Loucy (cell line): ENCODE results near the gene SMC4.

Source experiments
- H2AFZ ChIP-seq: fragments of 200-600 bp; sonication (generic); 2 replicates; pipeline ENCODE4 v1.6.0; 2016; ENCODE audit warnings: antibody characterized with exemption, mild to moderate bottlenecking, low read length, moderate library complexity
- H3F3A ChIP-seq: fragments of 200-600 bp; 2 replicates; pipeline ENCODE4 v1.6.0; 2016; ENCODE audit warnings: antibody characterized with exemption, low read depth, mild to moderate bottlenecking
- H3K27me3 ChIP-seq: fragments of 200-600 bp; sonication (generic); 2 replicates; pipeline ENCODE4 v1.6.1; 2014; ENCODE audit warnings: low read length, mild to moderate bottlenecking; ENCODE audit not compliant: insufficient read depth, poor library complexity, severe bottlenecking
- H3K36me3 ChIP-seq: fragments of 200-600 bp; sonication (generic); 2 replicates; pipeline ENCODE4 v1.6.1; 2016; ENCODE audit warnings: low read length; ENCODE audit not compliant: insufficient read depth
- H3K4me1 ChIP-seq: fragments of 200-600 bp; sonication (generic); 2 replicates; pipeline ENCODE4 v1.5.1; 2014; ENCODE audit warnings: low read length, mild to moderate bottlenecking; ENCODE audit not compliant: insufficient read depth, poor library complexity, severe bottlenecking
- H3K4me2 ChIP-seq: fragments of 200-600 bp; sonication (generic); 2 replicates; pipeline ENCODE4 v1.6.0; 2014; ENCODE audit warnings: antibody characterized with exemption, low read length, low read depth, mild to moderate bottlenecking; ENCODE audit not compliant: poor library complexity, severe bottlenecking
- H3K4me3 ChIP-seq: fragments of 200-600 bp; sonication (generic); 2 replicates; pipeline ENCODE4 v1.5.1; 2014; ENCODE audit warnings: low read length, mild to moderate bottlenecking, mixed read lengths; ENCODE audit not compliant: poor library complexity, severe bottlenecking
- H3K79me2 ChIP-seq: fragments of 200-600 bp; sonication (generic); 2 replicates; pipeline ENCODE4 v1.6.1; 2014; ENCODE audit warnings: low read length; ENCODE audit not compliant: insufficient read depth
- H3K9ac ChIP-seq: fragments of 200-600 bp; sonication (generic); 2 replicates; pipeline ENCODE4 v1.6.0; 2014; ENCODE audit warnings: mild to moderate bottlenecking, low read depth, low read length, moderate library complexity; ENCODE audit not compliant: poor library complexity, severe bottlenecking
- H3K9me2 ChIP-seq: fragments of 200-600 bp; sonication (generic); replicated peaks from 2 replicates; pipeline ENCODE4 v1.6.1; 2016; ENCODE audit warnings: low read depth, low read length, mixed read lengths
- H3K9me3 ChIP-seq: fragments of 200-600 bp; sonication (generic); 2 replicates; pipeline ENCODE4 v1.6.1; 2014; ENCODE audit warnings: mild to moderate bottlenecking, antibody characterized with exemption, low read length, low read depth; ENCODE audit not compliant: insufficient read depth
- H4K20me1 ChIP-seq: fragments of 200-600 bp; sonication (generic); 2 replicates; pipeline ENCODE4 v1.6.0; 2014; ENCODE audit warnings: antibody characterized with exemption, low read length, mild to moderate bottlenecking; ENCODE audit not compliant: insufficient read depth, poor library complexity, severe bottlenecking
- CTCF ChIP-seq: fragments of 200-600 bp; sonication (generic); conservative IDR thresholded peaks from 2 replicates; pipeline ENCODE4 v1.5.1; 2014; ENCODE audit warnings: mild to moderate bottlenecking, antibody characterized with exemption, low read length
- EZH2phosphoT487 ChIP-seq: fragments of 200-600 bp; IDR thresholded peaks from 2 replicates; pipeline ENCODE4 v1.6.1; 2018; ENCODE audit warnings: antibody characterized with exemption, mild to moderate bottlenecking, moderate library complexity, borderline replicate concordance

The SMC4 gene

GRCh38 chr3:160398820-160399124 lies 678 bp upstream of the SMC4 start:
- Histone ChIP-seq H3K27me3 (peaks cover 14% of the 10 kb centered on the region), H3K4me2 (peak overlapping the region; percentile 83), H3K9ac (peak overlapping the region; percentile 100), H3K79me2 (peaks cover 70% of the 10 kb centered on the region), H3K9me2 (no peaks in the 10 kb centered on the region), H3F3A (no peaks in the 10 kb centered on the region), H2AFZ (peak overlapping the region; percentile 92), H3K4me1 (peaks cover 22% of the 10 kb centered on the region), H3K9me3 (no peaks in the 10 kb centered on the region), H4K20me1 (peaks cover 41% of the 10 kb centered on the region), H3K36me3 (peaks cover 12% of the 10 kb centered on the region; the same call in 1 of the 2 replicates), H3K4me3 (peak overlapping the region; percentile 98)
- TF ChIP-seq EZH2phosphoT487, result no peak
- TF ChIP-seq CTCF, result no peak

GRCh38 chr3:160400030-160400701 lies 716 bp downstream of the SMC4 start:
- peaks cover 26% of the 10 kb centered on the region for H3K36me3 ChIP-seq
- peak overlapping the region; percentile 100 for H3K9ac ChIP-seq
- peaks cover 84% of the 10 kb centered on the region for H3K79me2 ChIP-seq
- H3K4me3 ChIP-seq, result peak overlapping the region; percentile 98
- TF ChIP-seq EZH2phosphoT487 (no peak), CTCF (no peak)
- peaks cover 36% of the 10 kb centered on the region for H3K4me1 ChIP-seq
- H3K4me2 ChIP-seq, result peak overlapping the region; percentile 92
- H3K9me3 ChIP-seq, result no peaks in the 10 kb centered on the region
- H2AFZ ChIP-seq, result peak overlapping the region; percentile 92; the same call in 1 of the 2 replicates
- H4K20me1 ChIP-seq, result peaks cover 54% of the 10 kb centered on the region
- H3F3A ChIP-seq, result no peaks in the 10 kb centered on the region
- peaks cover 14% of the 10 kb centered on the region for H3K27me3 ChIP-seq
- no peaks in the 10 kb centered on the region for H3K9me2 ChIP-seq

GRCh38 chr3:160400702-160401150 lies 1.3 kb downstream of the SMC4 start:
- Histone ChIP-seq H3F3A (no peaks in the 10 kb centered on the region), H3K4me2 (peak overlapping the region; percentile 92), H3K9me2 (no peaks in the 10 kb centered on the region), H4K20me1 (peaks cover 60% of the 10 kb centered on the region), H2AFZ (no peak overlapping the region), H3K4me3 (peak overlapping the region; percentile 98), H3K4me1 (peaks cover 38% of the 10 kb centered on the region), H3K27me3 (peaks cover 14% of the 10 kb centered on the region), H3K79me2 (peaks cover 90% of the 10 kb centered on the region), H3K9ac (peak overlapping the region; percentile 100), H3K36me3 (peaks cover 31% of the 10 kb centered on the region), H3K9me3 (no peaks in the 10 kb centered on the region)
- TF ChIP-seq CTCF (no peak), EZH2phosphoT487 (no peak)
